Bronchial epithelial cell (primary cell): ENCODE data around the gene DNAJA4. TPM values are rescaled to one million over a fixed set of nuclear protein-coding genes. Genes with fewer than 3 reads are reported as not detected.
A peak's percentile ranks its signal among the peaks of the same experiment; 100 is the strongest.

Source experiments
- DNase-seq: peaks from one replicate; pipeline ENCODE4 v3.0.0-alpha.2; 2010; ENCODE audit warnings: low read depth
- FAIRE-seq: peaks from 2 replicates; lab custom pipeline; 2011; peaks lifted over from hg19 to GRCh38; lab: Jason Lieb, UNC
- H3K27me3 ChIP-seq: 2 replicates; pipeline ENCODE4 v1.5.1; 2011; ENCODE audit warnings: low read length; ENCODE audit not compliant: control insufficient read depth, insufficient read depth
- H3K36me3 ChIP-seq: 2 replicates; pipeline ENCODE4 v1.5.1; 2011; ENCODE audit warnings: low read length; ENCODE audit not compliant: control insufficient read depth, insufficient read depth
- H3K4me3 ChIP-seq: 2 replicates; pipeline ENCODE4 v1.5.1; 2011; ENCODE audit warnings: mild to moderate bottlenecking, low read depth, low read length, control low read depth
- total RNA-seq: library from RNA; depleted of rRNA; stranded (reverse); fragments of >200 nt; gene quantifications from 2 replicates; pipeline ENCODE4 v1.2.1, GENCODE V29; 2014
- TF ChIP-seq, protein P1 (sequence below): IDR thresholded peaks from 2 replicates; pipeline ENCODE4 v1.5.1; 2011; ENCODE audit warnings: mild to moderate bottlenecking, moderate library complexity, low read length, control low read depth, inconsistent platforms; ENCODE audit not compliant: insufficient read depth, severe bottlenecking

DNAJA4 gene
- total RNA-seq, 1 donor from 2014 or later = 11.1 TPM

DNA sequence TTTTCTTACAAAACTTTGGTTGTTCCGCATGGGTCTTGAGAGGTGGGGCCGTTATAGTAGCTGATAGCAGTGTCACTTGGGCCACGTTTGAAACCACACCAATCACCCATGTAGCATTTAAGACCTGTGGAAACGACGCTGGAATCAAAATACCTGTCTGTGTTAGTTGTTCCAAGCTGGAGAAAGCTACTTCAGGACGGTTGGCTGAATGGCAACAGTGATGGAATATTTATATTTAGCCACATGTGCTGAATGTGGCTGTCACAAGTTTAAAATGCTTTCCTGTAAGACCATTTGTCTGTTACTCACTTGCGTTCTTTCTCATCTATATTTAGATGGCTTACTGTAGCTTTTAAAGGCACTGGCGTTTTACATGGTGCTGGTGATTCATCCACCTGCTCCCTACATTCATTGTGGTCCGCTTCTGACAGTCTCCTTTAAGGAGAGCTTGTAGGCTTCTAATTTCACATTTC, 1.4 kb downstream of the DNAJA4 start:
- DNase-seq (peak; percentile 93), FAIRE-seq (no peak)
- TF ChIP-seq, protein P1, sequence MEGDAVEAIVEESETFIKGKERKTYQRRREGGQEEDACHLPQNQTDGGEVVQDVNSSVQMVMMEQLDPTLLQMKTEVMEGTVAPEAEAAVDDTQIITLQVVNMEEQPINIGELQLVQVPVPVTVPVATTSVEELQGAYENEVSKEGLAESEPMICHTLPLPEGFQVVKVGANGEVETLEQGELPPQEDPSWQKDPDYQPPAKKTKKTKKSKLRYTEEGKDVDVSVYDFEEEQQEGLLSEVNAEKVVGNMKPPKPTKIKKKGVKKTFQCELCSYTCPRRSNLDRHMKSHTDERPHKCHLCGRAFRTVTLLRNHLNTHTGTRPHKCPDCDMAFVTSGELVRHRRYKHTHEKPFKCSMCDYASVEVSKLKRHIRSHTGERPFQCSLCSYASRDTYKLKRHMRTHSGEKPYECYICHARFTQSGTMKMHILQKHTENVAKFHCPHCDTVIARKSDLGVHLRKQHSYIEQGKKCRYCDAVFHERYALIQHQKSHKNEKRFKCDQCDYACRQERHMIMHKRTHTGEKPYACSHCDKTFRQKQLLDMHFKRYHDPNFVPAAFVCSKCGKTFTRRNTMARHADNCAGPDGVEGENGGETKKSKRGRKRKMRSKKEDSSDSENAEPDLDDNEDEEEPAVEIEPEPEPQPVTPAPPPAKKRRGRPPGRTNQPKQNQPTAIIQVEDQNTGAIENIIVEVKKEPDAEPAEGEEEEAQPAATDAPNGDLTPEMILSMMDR = no peak
- no peaks in the 10 kb centered on the region for H3K36me3 ChIP-seq
- no peaks in the 10 kb centered on the region for H3K27me3 ChIP-seq
- H3K4me3 ChIP-seq = no peak overlapping the region

DNA sequence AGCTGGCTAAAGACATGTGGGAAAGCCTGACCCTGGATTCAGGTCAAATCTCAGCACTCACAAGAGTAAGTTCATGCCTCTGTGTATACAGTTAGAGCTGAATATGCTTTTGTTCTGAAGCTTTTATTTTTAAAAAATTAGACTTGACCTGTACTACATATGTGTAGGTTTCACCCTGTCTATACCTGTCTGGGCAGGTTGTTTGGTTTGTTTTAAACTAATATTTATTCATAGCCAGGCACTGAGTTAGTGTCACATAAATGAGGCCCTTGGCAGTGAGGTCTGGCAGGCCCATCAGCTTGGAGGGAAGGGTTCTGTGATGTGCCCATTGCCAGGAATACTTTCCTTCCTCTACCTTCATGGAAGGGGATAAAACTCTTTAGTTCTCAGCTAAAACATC, 1.9 kb downstream of the DNAJA4 start:
- FAIRE-seq = no peak

DNA sequence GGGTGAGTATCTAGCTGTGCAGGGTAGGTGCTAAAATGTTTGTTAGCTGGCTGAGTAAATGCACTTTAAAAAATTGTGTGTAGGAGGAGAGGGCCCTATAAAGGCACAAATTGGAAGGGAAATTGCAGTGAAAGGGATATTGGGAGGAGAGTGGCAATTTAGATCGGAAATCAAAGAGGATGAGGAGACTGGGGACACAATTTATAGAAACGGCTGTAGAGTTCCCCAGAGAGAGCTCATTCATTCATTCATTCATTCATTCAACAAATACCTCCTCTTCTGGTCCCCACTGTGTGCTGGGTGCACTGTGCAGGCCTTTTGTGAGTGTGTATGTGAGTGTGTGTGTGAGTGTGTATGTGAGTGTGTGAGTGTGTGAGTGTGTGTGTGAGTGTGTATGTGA, 2.4 kb downstream of the DNAJA4 start:
- DNase-seq (no peak), FAIRE-seq (no peak)
- TF ChIP-seq, protein P1 = no peak
- Histone ChIP-seq H3K36me3 (peaks cover 2% of the 10 kb centered on the region), H3K4me3 (no peak overlapping the region), H3K27me3 (no peaks in the 10 kb centered on the region)

More for the DNA sequence above, 1.9 kb downstream of the DNAJA4 start:
- H3K4me3 ChIP-seq = no peak overlapping the region
- H3K36me3 ChIP-seq = peaks cover 1% of the 10 kb centered on the region
- TF ChIP-seq, protein P1 = no peak
- H3K27me3 ChIP-seq = no peaks in the 10 kb centered on the region
- peak; percentile 79 for DNase-seq

DNA sequence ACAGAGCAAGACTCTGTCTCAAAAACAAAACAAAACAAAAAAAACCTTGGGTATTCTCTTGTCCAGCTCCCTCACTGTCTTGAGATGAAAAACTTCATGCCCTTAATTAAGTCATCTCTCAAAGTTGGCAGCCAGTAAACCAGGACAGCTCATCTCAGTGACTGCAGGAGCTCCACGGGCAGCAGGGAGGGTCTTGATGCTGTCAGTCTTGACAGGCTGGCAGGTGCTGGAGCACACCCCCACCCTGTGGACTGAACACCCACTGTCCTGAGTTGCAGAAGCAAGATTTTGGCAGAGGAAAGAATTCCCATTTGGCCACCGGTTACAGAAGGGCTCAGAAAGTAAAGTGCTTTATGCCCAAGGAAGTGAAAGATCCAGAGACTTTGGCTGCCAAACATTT, 8.0 kb downstream of the DNAJA4 start:
- TF ChIP-seq, protein P1 = no peak
- no peak overlapping the region for H3K4me3 ChIP-seq
- DNase-seq (no peak), FAIRE-seq (no peak)
- peaks cover 5% of the 10 kb centered on the region for H3K36me3 ChIP-seq
- no peaks in the 10 kb centered on the region for H3K27me3 ChIP-seq

DNA sequence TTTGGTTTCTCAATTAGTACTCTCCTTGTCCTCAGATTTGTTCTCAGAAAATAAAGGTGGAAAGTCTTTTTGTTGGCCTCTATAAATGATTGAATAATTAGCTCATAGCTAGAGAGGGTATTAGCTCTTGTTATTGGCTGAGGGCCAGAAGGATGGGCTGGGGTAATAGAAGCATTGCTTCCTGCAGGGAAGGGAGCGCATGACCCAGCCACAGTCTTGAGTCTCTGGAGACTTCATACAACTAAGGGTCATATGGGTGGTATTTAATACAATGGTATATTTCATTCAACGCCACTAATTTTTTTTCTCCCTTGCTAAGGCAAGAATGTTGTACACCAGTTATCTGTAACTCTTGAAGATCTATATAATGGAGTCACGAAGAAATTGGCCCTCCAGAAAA, 8.4 kb downstream of the DNAJA4 start:
- peaks cover 5% of the 10 kb centered on the region for H3K36me3 ChIP-seq
- FAIRE-seq = no peak
- no peak for DNase-seq
- TF ChIP-seq, protein P1 = no peak
- no peaks in the 10 kb centered on the region for H3K27me3 ChIP-seq
- no peak overlapping the region for H3K4me3 ChIP-seq

DNA sequence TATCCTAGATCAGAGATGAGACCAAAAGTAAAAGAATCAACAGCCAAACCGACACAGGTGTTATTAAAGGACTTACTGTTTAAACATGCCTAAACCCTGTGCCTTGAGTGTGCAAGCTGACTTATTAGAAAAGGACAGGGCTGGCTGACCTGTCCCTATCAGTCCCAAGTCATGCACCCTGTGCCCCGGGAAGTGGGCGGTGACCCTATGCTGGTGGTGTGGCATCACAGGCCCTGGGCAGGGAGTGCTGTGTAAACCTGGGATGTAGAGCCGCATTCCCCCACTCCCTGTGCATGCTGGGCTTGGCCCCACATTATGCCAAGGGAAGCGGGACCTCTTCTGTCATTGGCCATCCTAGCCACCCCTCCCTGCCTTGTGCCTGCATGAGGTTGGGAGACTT, 10.6 kb downstream of the DNAJA4 start:
- FAIRE-seq (no peak), DNase-seq (no peak)
- Histone ChIP-seq H3K27me3 (no peaks in the 10 kb centered on the region), H3K36me3 (peaks cover 11% of the 10 kb centered on the region), H3K4me3 (no peak overlapping the region)
- TF ChIP-seq, protein P1 = no peak
